DOHH2 (cell line): ENCODE measurements around the gene ADGRA1.

Experiments
- H3F3A ChIP-seq: fragments of 200-600 bp; sonication (generic), shearing (Covaris generic); 2 replicates; pipeline ENCODE4 v1.6.0; 2016; ENCODE audit warnings: antibody characterized with exemption, mild to moderate bottlenecking; ENCODE audit not compliant: control insufficient read depth, insufficient read depth
- H3K27ac ChIP-seq: fragments of 200-600 bp; sonication (generic); 2 replicates; pipeline ENCODE4 v1.5.1; 2014; ENCODE audit warnings: low read depth, mild to moderate bottlenecking, low read length, moderate library complexity
- H3K27me3 ChIP-seq: fragments of 200-600 bp; sonication (generic); 2 replicates; pipeline ENCODE4 v1.6.1; 2014; ENCODE audit warnings: mild to moderate bottlenecking, low read length, mixed read lengths; ENCODE audit not compliant: control insufficient read depth
- H3K36me3 ChIP-seq: fragments of 200-600 bp; sonication (generic); 2 replicates; pipeline ENCODE4 v1.6.1; 2014; ENCODE audit warnings: mild to moderate bottlenecking, low read length, moderate library complexity, mixed read lengths; ENCODE audit not compliant: control insufficient read depth
- H3K4me1 ChIP-seq: fragments of 200-600 bp; sonication (generic); 2 replicates; pipeline ENCODE4 v1.6.1; 2014; ENCODE audit warnings: mild to moderate bottlenecking, low read length, mixed read lengths; ENCODE audit not compliant: control insufficient read depth
- H3K4me2 ChIP-seq: fragments of 200-600 bp; sonication (generic); 2 replicates; pipeline ENCODE4 v1.6.0; 2014; ENCODE audit warnings: mild to moderate bottlenecking, low read length, moderate library complexity
- H3K4me3 ChIP-seq: fragments of 200-600 bp; sonication (generic); 2 replicates; pipeline ENCODE4 v1.5.1; 2014; ENCODE audit warnings: mild to moderate bottlenecking, low read length, mixed read lengths
- H3K79me2 ChIP-seq: fragments of 200-600 bp; sonication (generic); 2 replicates; pipeline ENCODE4 v1.6.1; 2014; ENCODE audit warnings: mild to moderate bottlenecking, low read length, mixed read lengths; ENCODE audit not compliant: control insufficient read depth
- H3K9me2 ChIP-seq: fragments of 200-600 bp; sonication (generic); replicated peaks from 2 replicates; pipeline ENCODE4 v1.6.1; 2014; ENCODE audit warnings: mild to moderate bottlenecking, low read length, mixed read lengths; ENCODE audit not compliant: control insufficient read depth
- H3K9me3 ChIP-seq: fragments of 200-600 bp; sonication (generic); 2 replicates; pipeline ENCODE4 v1.6.1; 2014; ENCODE audit warnings: antibody characterized with exemption, low read length, mixed read lengths; ENCODE audit not compliant: control insufficient read depth, insufficient read depth
- H4K20me1 ChIP-seq: fragments of 200-600 bp; sonication (generic); 2 replicates; pipeline ENCODE4 v1.6.0; 2014; ENCODE audit warnings: low read depth, mild to moderate bottlenecking, antibody characterized with exemption, low read length, moderate library complexity; ENCODE audit not compliant: control insufficient read depth, insufficient read depth
- CTCF ChIP-seq: fragments of 200-600 bp; sonication (generic); IDR thresholded peaks from one replicate; pipeline ENCODE4 v1.5.1; 2014; ENCODE audit warnings: antibody characterized with exemption, mild to moderate bottlenecking, low read depth, low read length; ENCODE audit not compliant: poor library complexity, severe bottlenecking
- EZH2phosphoT487 ChIP-seq: fragments of 200-600 bp; sonication (generic); IDR thresholded peaks from 2 replicates; pipeline ENCODE4 v1.6.1; 2017; ENCODE audit warnings: borderline replicate concordance, mild to moderate bottlenecking, antibody characterized with exemption, low read length, moderate library complexity, mixed read lengths

The ADGRA1 gene

GRCh38 chr10:133079836-133080682 is 7.7 kb upstream of the ADGRA1 start:
- Histone ChIP-seq H4K20me1 (no peaks in the 10 kb centered on the region), H3F3A (no peaks in the 10 kb centered on the region), H3K27ac (no peak overlapping the region), H3K79me2 (no peaks in the 10 kb centered on the region), H3K9me3 (peaks cover 31% of the 10 kb centered on the region; the same call in 1 of the 2 replicates), H3K36me3 (no peaks in the 10 kb centered on the region), H3K4me2 (no peak overlapping the region), H3K4me3 (no peak overlapping the region), H3K4me1 (no peaks in the 10 kb centered on the region), H3K27me3 (no peaks in the 10 kb centered on the region), H3K9me2 (no peaks in the 10 kb centered on the region)
- TF ChIP-seq CTCF = no peak
- no peak for TF ChIP-seq EZH2phosphoT487

DNA sequence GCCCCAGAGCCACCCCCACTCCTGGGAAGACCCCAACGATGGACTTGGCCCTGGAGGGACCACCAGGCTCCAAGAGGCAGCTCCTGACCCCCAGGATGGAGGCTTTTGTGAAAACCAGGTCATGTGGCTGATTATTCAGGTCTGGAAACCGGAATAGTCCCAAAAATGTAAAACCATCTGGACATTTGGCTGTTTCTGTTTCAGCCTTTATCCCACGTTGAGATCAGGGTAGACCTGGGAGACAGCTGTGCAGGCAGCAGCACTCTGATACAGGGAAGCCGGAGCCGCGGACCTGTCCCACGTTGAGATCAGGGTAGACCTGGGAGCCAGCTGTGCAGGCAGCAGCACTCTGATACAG is 7.1 kb upstream of the ADGRA1 start:
- TF ChIP-seq EZH2phosphoT487 (no peak), CTCF (no peak)
- no peaks in the 10 kb centered on the region for H3K79me2 ChIP-seq
- H3K9me3 ChIP-seq = peaks cover 26% of the 10 kb centered on the region; the same call in 1 of the 2 replicates
- H3K4me1 ChIP-seq = no peaks in the 10 kb centered on the region
- no peaks in the 10 kb centered on the region for H3K36me3 ChIP-seq
- no peak overlapping the region for H3K4me3 ChIP-seq
- H3K27me3 ChIP-seq = no peaks in the 10 kb centered on the region
- no peaks in the 10 kb centered on the region for H4K20me1 ChIP-seq
- no peak overlapping the region for H3K4me2 ChIP-seq
- H3K27ac ChIP-seq = no peak overlapping the region
- no peaks in the 10 kb centered on the region for H3K9me2 ChIP-seq
- no peaks in the 10 kb centered on the region for H3F3A ChIP-seq

GRCh38 chr10:133081636-133082035 is 6.1 kb upstream of the ADGRA1 start:
- no peak overlapping the region for H3K4me2 ChIP-seq
- H3K9me3 ChIP-seq = peaks cover 16% of the 10 kb centered on the region; the same call in 1 of the 2 replicates

More at GRCh38 chr10:133081636-133082035, 6.1 kb upstream of the ADGRA1 start:
- Histone ChIP-seq H3K79me2 (no peaks in the 10 kb centered on the region), H3K9me2 (no peaks in the 10 kb centered on the region), H3K4me3 (no peak overlapping the region), H3K36me3 (no peaks in the 10 kb centered on the region), H3F3A (no peaks in the 10 kb centered on the region), H4K20me1 (no peaks in the 10 kb centered on the region), H3K4me1 (no peaks in the 10 kb centered on the region), H3K27ac (no peak overlapping the region), H3K27me3 (no peaks in the 10 kb centered on the region)
- TF ChIP-seq EZH2phosphoT487 (no peak), CTCF (no peak)
